GM12864 (cell line): ENCODE results near the gene EHBP1.
A peak's percentile ranks its signal among the peaks of the same experiment; 100 is the strongest.

Experiments
- DNase-seq: peaks from one replicate; pipeline ENCODE4 v3.0.0-alpha.2; 2011; ENCODE audit warnings: low read depth
- H3K4me3 ChIP-seq: 2 replicates; pipeline ENCODE4 v1.5.1; 2011; ENCODE audit warnings: mild to moderate bottlenecking, low read depth, low read length, control low read depth
- CTCF ChIP-seq: IDR thresholded peaks from 2 replicates; pipeline ENCODE4 v1.5.1; 2011; ENCODE audit warnings: low read depth, mild to moderate bottlenecking, moderate library complexity, low read length, control low read depth, inconsistent platforms; ENCODE audit errors: missing control alignments

The EHBP1 gene

DNA sequence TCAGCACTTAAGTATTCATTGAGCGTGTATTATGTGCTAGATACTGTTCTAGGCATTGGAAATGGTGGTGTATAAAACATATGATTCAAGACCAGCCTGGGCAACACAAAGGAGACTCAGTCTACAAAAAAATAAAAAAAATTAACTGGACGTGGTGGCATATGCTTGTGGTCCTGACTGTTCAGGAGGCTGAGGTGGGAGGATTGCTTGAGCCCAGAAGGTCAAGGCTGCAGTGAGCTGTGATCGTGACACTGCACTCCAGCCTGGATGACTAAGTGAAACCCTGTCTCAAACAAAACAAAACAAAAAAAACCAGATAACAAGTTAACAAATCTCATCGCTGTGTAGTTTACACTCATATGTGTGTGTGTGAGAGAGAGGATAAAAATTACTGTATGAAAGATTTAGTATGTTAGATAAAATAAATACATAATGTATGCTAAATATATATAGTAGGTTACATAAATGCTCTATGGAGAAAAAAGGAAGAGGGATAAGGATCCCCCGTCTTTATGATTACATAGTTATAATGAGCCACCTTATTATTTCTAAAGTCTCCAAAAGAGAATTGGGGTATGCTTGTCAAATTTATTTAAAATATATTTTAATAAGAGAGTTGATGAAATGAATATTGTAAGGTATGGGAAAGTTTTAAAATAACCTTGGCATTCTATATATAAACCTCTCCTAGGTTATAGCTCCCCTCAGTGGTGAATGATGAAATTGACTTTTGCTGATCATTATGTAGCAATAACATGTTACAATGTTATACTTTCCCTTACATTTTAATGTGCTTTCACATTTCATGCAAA lies 69.2 kb downstream of the EHBP1 start:
- TF ChIP-seq CTCF, result peak; percentile 53
- peak; percentile 7 for DNase-seq
- no peak overlapping the region for H3K4me3 ChIP-seq

DNA sequence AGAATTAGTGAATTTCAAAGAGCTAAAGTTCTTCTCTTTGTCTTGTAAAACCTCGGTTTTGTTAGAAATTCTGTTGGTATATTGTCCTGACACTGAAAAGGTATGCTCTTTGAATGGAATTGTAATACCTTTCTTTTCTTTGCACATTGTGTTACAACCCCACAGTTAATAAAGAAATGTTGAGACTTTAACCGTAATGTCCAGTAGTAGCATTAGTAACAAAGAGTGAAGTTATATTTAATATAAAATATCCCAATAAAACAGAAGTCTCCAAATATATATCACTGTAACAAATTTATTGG lies 69.8 kb downstream of the EHBP1 start:
- TF ChIP-seq CTCF, result no peak
- no peak for DNase-seq
- no peak overlapping the region for H3K4me3 ChIP-seq

- H3K4me3 ChIP-seq, result no peak overlapping the region
- no peak for DNase-seq
- no peak for TF ChIP-seq CTCF
Observed at GRCh38 chr2:62783679-62784078, 78.2 kb downstream of the EHBP1 start.

DNA sequence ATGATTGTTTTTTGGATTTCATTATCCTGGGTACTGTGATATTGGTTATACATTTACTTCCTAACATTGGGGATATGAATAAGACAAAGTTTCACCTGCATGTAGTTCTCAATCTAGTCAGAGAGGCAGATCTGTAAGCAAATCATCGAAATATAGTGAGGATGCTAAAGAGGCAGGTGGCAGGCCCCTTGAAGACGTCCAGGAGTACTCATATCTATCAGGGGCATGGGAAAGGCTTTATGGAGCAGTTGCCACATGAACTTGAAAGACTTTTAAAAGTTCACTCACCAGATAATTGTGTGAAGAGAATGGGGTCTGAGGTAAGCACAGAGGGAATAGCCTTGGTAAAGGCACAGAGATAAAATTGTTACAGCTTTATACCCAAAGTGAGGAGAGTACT lies 78.8 kb downstream of the EHBP1 start:
- DNase-seq, result no peak
- H3K4me3 ChIP-seq, result no peak overlapping the region
- no peak for TF ChIP-seq CTCF

GRCh38 chr2:62785216-62785615 lies 79.7 kb downstream of the EHBP1 start:
- H3K4me3 ChIP-seq, result no peak overlapping the region
- no peak for DNase-seq
- TF ChIP-seq CTCF, result no peak

DNA sequence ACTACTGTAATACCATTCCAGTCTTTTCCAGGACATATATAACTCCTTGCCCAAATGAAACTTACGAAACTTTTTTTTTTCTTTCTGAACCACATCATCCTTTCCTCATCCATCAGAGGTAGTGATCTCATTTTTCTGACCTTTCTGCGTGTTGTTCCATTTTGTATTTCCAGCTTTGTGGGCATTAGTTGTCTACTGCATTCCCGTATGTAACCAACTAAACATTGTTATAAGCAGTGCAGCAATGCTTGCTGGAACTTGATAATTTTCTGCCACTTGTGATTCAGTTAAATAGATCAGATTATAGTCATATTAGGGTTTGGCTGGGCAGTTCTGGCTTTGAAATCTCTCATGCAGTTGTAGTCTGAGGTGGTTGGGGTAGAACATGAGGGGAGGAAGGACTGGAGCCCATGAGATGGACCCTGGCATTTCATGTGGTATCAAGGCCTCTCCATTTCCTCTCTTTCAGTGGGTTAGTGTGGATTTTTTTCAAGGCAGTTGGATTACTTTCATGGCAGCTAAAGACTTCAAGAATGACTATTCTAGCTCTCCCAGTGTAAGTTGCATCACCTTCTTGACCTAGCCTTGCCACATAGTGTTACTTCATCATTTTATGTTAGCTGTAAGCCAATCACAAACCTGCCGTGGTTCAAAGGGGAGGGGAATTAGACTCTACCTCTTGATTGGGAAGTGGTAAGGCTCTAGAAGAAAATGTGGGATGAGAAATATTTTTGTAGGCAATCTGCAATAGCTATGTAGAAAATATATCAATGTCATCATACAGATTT lies 80.5 kb downstream of the EHBP1 start:
- TF ChIP-seq CTCF, result no peak
- no peak for DNase-seq
- no peak overlapping the region for H3K4me3 ChIP-seq
